CD14-positive monocyte (primary cell): Measurements from ENCODE around the gene GHRL. TPM values are rescaled to one million over a fixed set of nuclear protein-coding genes. Genes with fewer than 3 reads are reported as not detected.

Experiments
- DNase-seq, 3 donors: peaks; one replicate each; pipeline ENCODE4 v3.0.0-alpha.2; 2011 to 2022
- H2AFZ ChIP-seq: 2 replicates; pipeline ENCODE4 v1.6.0; 2012; ENCODE audit warnings: mild to moderate bottlenecking, low read depth, low read length, inconsistent platforms; ENCODE audit not compliant: insufficient read depth, poor library complexity, severe bottlenecking
- H3K27ac ChIP-seq, 2 donors: 1 replicate in 1 of 2; 2 replicates in 1 of 2; pipeline ENCODE4 v1.5.1; 2012 to 2013; ENCODE audit warnings: low read length in 2 of 2, control low read depth in 1 of 2, inconsistent platforms in 1 of 2, low read depth in 1 of 2, mild to moderate bottlenecking in 1 of 2
- H3K27me3 ChIP-seq, 2 donors: one replicate each; pipeline versions ENCODE4 v1.6.0 to v1.6.1; 2011 to 2013; ENCODE audit warnings: low read length in 2 of 2; ENCODE audit not compliant: control insufficient read depth in 2 of 2, insufficient read depth in 2 of 2
- H3K36me3 ChIP-seq, 2 donors: replicated peaks in 1 of 2; 1 replicate in 1 of 2; 2 replicates in 1 of 2; pipeline versions ENCODE4 v1.5.1 to v1.6.1; 2012 to 2013; ENCODE audit warnings: low read length in 2 of 2, control low read depth in 1 of 2, inconsistent platforms in 1 of 2, mild to moderate bottlenecking in 1 of 2; ENCODE audit not compliant: insufficient read depth in 2 of 2, control insufficient read depth in 1 of 2
- H3K4me1 ChIP-seq, 2 donors: 1 replicate in 1 of 2; 2 replicates in 1 of 2; pipeline versions ENCODE4 v1.5.1 to v1.6.1; 2012 to 2013; ENCODE audit warnings: low read length in 2 of 2, control low read depth in 1 of 2, inconsistent platforms in 1 of 2, mild to moderate bottlenecking in 1 of 2, moderate library complexity in 1 of 2; ENCODE audit not compliant: insufficient read depth in 2 of 2, control insufficient read depth in 1 of 2
- H3K4me2 ChIP-seq: replicated peaks from 2 replicates; pipeline ENCODE3; 2012; ENCODE audit warnings: low read length, moderate library complexity, mild to moderate bottlenecking; ENCODE audit not compliant: poor library complexity, severe bottlenecking; ENCODE audit errors: extremely low read depth
- H3K4me3 ChIP-seq, 3 experiments: fragments of 200-600 bp in 1 of 3; sonication (generic) in 1 of 3; replicated peaks in 1 of 3; 1 replicate in 2 of 3; 2 replicates in 1 of 3; pipeline ENCODE4 v1.5.1; 2011 to 2013; ENCODE audit warnings: low read length in 3 of 3, mild to moderate bottlenecking in 3 of 3, control low read depth in 2 of 3, low read depth in 2 of 3, inconsistent platforms in 1 of 3, moderate library complexity in 1 of 3
- H3K79me2 ChIP-seq: 2 replicates; pipeline ENCODE4 v1.6.0; 2012; ENCODE audit warnings: mild to moderate bottlenecking, control low read depth, inconsistent platforms, low read length, moderate library complexity; ENCODE audit not compliant: insufficient read depth
- H3K9ac ChIP-seq: 2 replicates; pipeline ENCODE4 v1.6.0; 2017; ENCODE audit warnings: low read length, mild to moderate bottlenecking; ENCODE audit not compliant: insufficient read depth, poor library complexity, severe bottlenecking
- H3K9me3 ChIP-seq, 2 donors: replicated peaks in 1 of 2; 1 replicate in 1 of 2; 2 replicates in 1 of 2; pipeline versions ENCODE4 v1.5.1 to v1.6.1; 2012 to 2013; ENCODE audit warnings: low read length in 2 of 2, control low read depth in 1 of 2; ENCODE audit not compliant: control insufficient read depth in 1 of 2, insufficient read depth in 1 of 2
- H4K20me1 ChIP-seq: 2 replicates; pipeline ENCODE4 v1.6.0; 2012; ENCODE audit warnings: mild to moderate bottlenecking, low read length, control low read depth, moderate library complexity; ENCODE audit not compliant: insufficient read depth
- H3K27ac Mint-ChIP-seq, 7 donors: one replicate each; pipeline ENCODE4 v1.8.0; 2020; ENCODE audit warnings: mild to moderate bottlenecking in 7 of 7, mixed read lengths in 7 of 7, moderate library complexity in 6 of 7, inconsistent platforms in 2 of 7
- H3K27me3 Mint-ChIP-seq, 3 donors: one replicate each; pipeline ENCODE4 v1.8.0; 2021 to 2022; ENCODE audit warnings: low read depth in 3 of 3, mild to moderate bottlenecking in 3 of 3, mixed read lengths in 3 of 3, moderate library complexity in 3 of 3, inconsistent platforms in 1 of 3
- H3K36me3 Mint-ChIP-seq, 2 donors: one replicate each; pipeline ENCODE4 v1.8.0; 2020; ENCODE audit warnings: mixed read lengths in 2 of 2, inconsistent platforms in 1 of 2, mild to moderate bottlenecking in 1 of 2
- H3K4me1 Mint-ChIP-seq: one replicate; pipeline ENCODE4 v1.8.0; 2020; ENCODE audit warnings: mild to moderate bottlenecking, mixed read lengths
- H3K4me3 Mint-ChIP-seq, 2 donors: one replicate each; pipeline ENCODE4 v1.8.0; 2020; ENCODE audit warnings: mild to moderate bottlenecking in 2 of 2, mixed read lengths in 2 of 2, moderate library complexity in 1 of 2
- H3K9me3 Mint-ChIP-seq, 7 donors: one replicate each; pipeline ENCODE4 v1.8.0; 2020 to 2022; ENCODE audit warnings: mixed read lengths in 7 of 7, mild to moderate bottlenecking in 6 of 7, moderate library complexity in 6 of 7, inconsistent platforms in 2 of 7
- CTCF ChIP-seq: fragments of 200-600 bp; IDR thresholded peaks from one replicate; pipeline ENCODE4 v1.8.0; 2022; ENCODE audit warnings: antibody characterized with exemption, mild to moderate bottlenecking
- WGBS: methylation state at CpG from one replicate; pipeline ENCODE4 v1.1.5; 2013; ENCODE audit warnings: missing lambda C conversion rate; ENCODE audit not compliant: insufficient coverage; 5-methylcytosine and 5-hydroxymethylcytosine counted together
- intact Hi-C, 2 donors: fragments of 100-400 bp; cut with micrococcal nuclease; formaldehyde crosslinking; loops; one replicate each; pipeline versions ENCODE4 v1.15.0 to v1.15.1; 2023
- polyA plus RNA-seq, 3 donors: library from polyadenylated mRNA; depleted of rRNA in 1 of 3; unstranded in 2 of 3; stranded (reverse) in 1 of 3; fragments of 300-500 nt in 2 of 3; fragments of >200 nt in 1 of 3; fragmentation: Illumina TruSeq in 2 of 3; gene quantifications; 1 replicate in 2 of 3; 2 replicates in 1 of 3; pipeline ENCODE4 v1.2.3, GENCODE V29; 2012 to 2021

Gene GHRL
- polyA plus RNA-seq, 3 donors = 2.3 to 9.9 (median 7.0) TPM

GRCh38 chr3:10317311-10317960, 24.7 kb upstream of the GHRL start:
- no peak overlapping the region for H3K9ac ChIP-seq
- peaks cover 62 to 68% of the 10 kb centered on the region in 2 donors for H3K36me3 ChIP-seq
- no peak overlapping the region for H3K4me3 Mint-ChIP-seq
- no peak overlapping the region for H3K4me3 ChIP-seq
- H3K9me3 ChIP-seq = no peaks in the 10 kb centered on the region
- no peak overlapping the region for H2AFZ ChIP-seq
- H3K27ac ChIP-seq = no peak overlapping the region
- H3K4me1 ChIP-seq = peaks cover 16 to 22% of the 10 kb centered on the region in 2 donors
- no peaks in the 10 kb centered on the region for H3K27me3 Mint-ChIP-seq
- H3K79me2 ChIP-seq = peaks cover 48% of the 10 kb centered on the region
- peaks cover 51 to 64% of the 10 kb centered on the region in 2 donors for H3K36me3 Mint-ChIP-seq
- peak overlapping the region in 3 of 7 donors; percentile 19 to 48 (median 23) for H3K27ac Mint-ChIP-seq
- no peak overlapping the region for H3K4me2 ChIP-seq
- peaks cover 21% of the 10 kb centered on the region for H3K4me1 Mint-ChIP-seq
- H4K20me1 ChIP-seq = peaks cover 32% of the 10 kb centered on the region
- intact Hi-C loops = no loop called here
- no peak for TF ChIP-seq CTCF
- H3K27me3 ChIP-seq = no peaks in the 10 kb centered on the region
- H3K9me3 Mint-ChIP-seq = peaks cover 0 to 3% (median 0%) of the 10 kb centered on the region in 7 donors
- DNase-seq = no peak
- 100% methylated on average over 3 of the region's 4 CpGs for WGBS

DNA sequence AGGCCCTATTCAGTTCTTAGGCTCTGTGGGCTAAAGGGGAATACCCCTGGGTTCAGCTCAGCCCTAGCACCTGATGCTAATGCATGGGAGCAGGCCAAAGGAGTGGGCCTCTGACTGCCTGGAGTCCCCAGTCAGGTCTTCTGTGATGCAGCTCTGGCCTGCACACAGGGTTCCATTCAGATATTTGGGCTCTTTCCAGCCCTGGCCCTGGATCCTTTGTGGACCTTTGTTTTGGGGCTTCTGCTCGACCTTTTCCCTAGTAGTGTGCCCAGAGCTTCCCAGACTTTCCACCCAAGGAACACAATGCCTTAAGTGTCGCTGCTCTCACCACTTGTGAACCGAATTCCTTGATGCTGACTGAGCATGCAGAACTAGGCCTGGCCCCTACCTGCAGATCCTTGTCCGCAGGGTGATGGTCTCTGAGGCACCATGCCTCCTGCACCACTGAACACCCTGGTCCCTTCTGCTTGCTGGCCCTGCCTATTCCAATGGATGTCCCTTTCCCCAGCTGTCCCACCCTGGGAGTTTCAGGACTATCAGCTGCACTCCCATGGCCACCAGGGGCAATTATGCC, 23.1 kb upstream of the GHRL start:
- Histone ChIP-seq H2AFZ (no peak overlapping the region), H3K27ac (no peak overlapping the region), H3K9ac (no peak overlapping the region), H3K4me1 (peaks cover 12 to 18% of the 10 kb centered on the region in 2 donors), H3K79me2 (peaks cover 47% of the 10 kb centered on the region), H4K20me1 (peaks cover 36% of the 10 kb centered on the region), H3K27me3 (no peaks in the 10 kb centered on the region), H3K4me3 (no peak overlapping the region), H3K4me2 (no peak overlapping the region), H3K36me3 (peaks cover 78 to 84% of the 10 kb centered on the region in 2 donors), H3K9me3 (no peaks in the 10 kb centered on the region)
- H3K27me3 Mint-ChIP-seq = no peaks in the 10 kb centered on the region
- 97% methylated on average over 4 of the region's 4 CpGs for WGBS
- H3K9me3 Mint-ChIP-seq = no peaks in the 10 kb centered on the region
- H3K4me3 Mint-ChIP-seq = no peak overlapping the region
- H3K27ac Mint-ChIP-seq = no peak overlapping the region
- H3K4me1 Mint-ChIP-seq = peaks cover 17% of the 10 kb centered on the region
- intact Hi-C loops = no loop called here
- TF ChIP-seq CTCF = no peak
- H3K36me3 Mint-ChIP-seq = peaks cover 66 to 80% of the 10 kb centered on the region in 2 donors
- DNase-seq = no peak
